Measurements from ENCODE around the gene XK. TPM values are rescaled to one million over a fixed set of nuclear protein-coding genes. Genes with fewer than 3 reads are reported as not detected.
"Not testable (repeated sequence)": the region's sequence is repeated elsewhere in the genome, so short reads cannot be mapped to it uniquely, and the experiment has no call there.

The XK gene
- total RNA-seq, 4 donors from 2014 or later = 1.1 to 2.3 (median 1.7) TPM

DNA sequence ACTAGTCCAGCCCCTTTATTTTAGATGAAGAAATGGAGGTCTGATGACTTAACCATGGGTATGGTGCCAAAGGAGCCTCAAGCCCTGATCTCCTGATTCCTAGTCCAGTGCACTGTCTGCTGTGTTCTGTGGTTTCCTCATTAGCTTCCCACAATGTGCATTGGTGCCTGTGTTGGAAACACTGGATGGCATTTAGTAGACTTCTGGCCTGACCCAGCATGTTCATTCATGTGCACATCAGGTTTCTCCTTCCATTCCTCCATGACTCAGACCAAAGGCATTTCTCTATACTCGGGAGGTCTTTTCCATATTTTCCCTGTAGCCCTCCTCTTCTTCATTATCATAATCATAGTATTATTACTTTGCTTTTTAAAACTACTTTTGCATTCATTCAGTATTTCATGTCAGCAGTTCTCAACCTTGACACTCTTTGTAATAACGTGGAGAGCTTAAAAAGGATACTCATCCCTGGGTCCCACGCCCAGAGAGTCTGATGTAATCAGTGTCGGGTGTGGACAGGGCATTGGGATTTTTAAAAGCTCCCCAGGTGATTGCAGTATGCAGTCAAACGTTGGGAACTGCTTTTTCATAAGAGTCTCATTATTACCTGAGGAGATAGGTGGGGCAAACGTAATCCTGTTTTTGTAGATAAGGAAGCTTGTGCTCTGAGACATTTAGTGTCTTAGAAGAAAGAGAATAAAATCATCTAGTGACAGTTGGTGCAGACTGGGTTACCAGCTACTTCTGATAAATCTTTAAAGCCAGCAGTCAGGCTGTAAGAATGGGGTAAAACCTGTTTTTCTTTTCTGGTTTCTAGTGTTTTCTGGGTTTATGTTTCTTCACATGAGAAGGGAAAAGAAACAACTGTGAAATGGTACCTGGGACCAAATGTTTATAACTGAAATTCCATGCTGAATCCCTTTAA is 40.9 kb upstream of the XK start:
- Histone ChIP-seq H3K27me3 (no peaks in the 10 kb centered on the region), H3K9me3 (no peaks in the 10 kb centered on the region), H3K4me3 (no peak overlapping the region), H3K27ac (no peak overlapping the region), H3K36me3 (no peaks in the 10 kb centered on the region), H3K4me1 (no peaks in the 10 kb centered on the region)
- 40% methylated on average over 6 of the region's 6 CpGs for WGBS
- TF ChIP-seq EP300 (IDR thresholded peaks at IDR 0.05) (no peak), POLR2AphosphoS5 (IDR thresholded peaks at IDR 0.05) (no peak), POLR2A (IDR thresholded peaks at IDR 0.05) (no peak), CTCF (IDR thresholded peaks at IDR 0.05) (no peak)
- DNase-seq (ENCODE audit: low spot score in 2 of 2) = no peak

DNA sequence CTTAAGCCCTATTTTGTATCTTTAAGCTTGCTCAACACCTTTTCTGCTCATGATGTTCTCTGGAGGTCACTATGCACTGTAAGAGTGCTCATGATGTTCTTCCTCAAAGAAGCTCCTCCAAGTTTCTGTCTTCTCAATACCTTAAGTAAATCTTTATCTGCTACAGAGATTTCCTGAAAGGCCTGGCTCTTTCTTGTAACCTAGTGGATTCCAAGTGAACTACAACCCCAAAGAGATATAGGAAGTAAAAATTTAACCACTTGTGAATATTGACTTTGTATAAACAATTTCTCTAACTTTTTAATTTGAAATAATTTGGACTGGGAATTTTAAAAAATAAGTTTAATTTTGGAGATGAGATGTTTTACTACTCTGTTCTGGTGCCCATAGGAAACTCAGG is 39.3 kb upstream of the XK start:
- Histone ChIP-seq H3K9me3 (no peaks in the 10 kb centered on the region), H3K4me1 (no peaks in the 10 kb centered on the region), H3K27ac (no peak overlapping the region), H3K4me3 (no peak overlapping the region), H3K36me3 (no peaks in the 10 kb centered on the region), H3K27me3 (no peaks in the 10 kb centered on the region)
- no peak for DNase-seq (ENCODE audit: low spot score in 2 of 2)
- TF ChIP-seq POLR2AphosphoS5 (IDR thresholded peaks at IDR 0.05) = no peak
- no peak for TF ChIP-seq CTCF (IDR thresholded peaks at IDR 0.05)
- TF ChIP-seq EP300 (IDR thresholded peaks at IDR 0.05) = no peak
- TF ChIP-seq POLR2A (IDR thresholded peaks at IDR 0.05) = no peak

DNA sequence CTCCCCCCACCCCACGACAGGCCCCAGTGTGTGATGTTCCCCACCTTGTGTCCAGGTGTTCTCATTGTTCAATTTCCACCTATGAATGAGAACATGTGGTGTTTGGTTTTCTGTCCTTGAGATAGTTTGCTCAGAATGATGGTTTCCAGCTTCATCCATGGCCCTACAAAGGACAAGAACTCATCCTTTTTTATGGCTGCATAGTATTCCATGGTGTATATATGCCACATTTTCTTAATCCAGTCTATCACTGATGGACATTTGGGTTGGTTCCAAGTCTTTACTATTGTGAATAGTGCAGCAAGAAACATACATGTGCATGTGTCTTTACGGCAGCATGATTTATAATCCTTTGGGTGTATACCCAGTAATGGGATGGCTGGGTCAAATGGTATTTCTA is 34.7 kb upstream of the XK start:
- not testable (repeated sequence) for H3K36me3 ChIP-seq
- 88% methylated on average over 2 of the region's 2 CpGs for WGBS

GRCh38 chrX:37651921-37652452 is 33.6 kb upstream of the XK start:
- WGBS = 52% methylated on average over 1 of the region's 1 CpG
- DNase-seq (ENCODE audit: low spot score in 2 of 2) = no peak
- H3K4me3 ChIP-seq = no peak overlapping the region
- no peaks in the 10 kb centered on the region for H3K9me3 ChIP-seq
- no peaks in the 10 kb centered on the region for H3K27me3 ChIP-seq
- TF ChIP-seq POLR2AphosphoS5 (IDR thresholded peaks at IDR 0.05) (no peak), CTCF (IDR thresholded peaks at IDR 0.05) (no peak), POLR2A (IDR thresholded peaks at IDR 0.05) (no peak), EP300 (IDR thresholded peaks at IDR 0.05) (no peak)
- no peaks in the 10 kb centered on the region for H3K36me3 ChIP-seq
- no peak overlapping the region for H3K27ac ChIP-seq
- no peaks in the 10 kb centered on the region for H3K4me1 ChIP-seq

More for the DNA sequence above, 34.7 kb upstream of the XK start:
- H3K4me1 ChIP-seq; DNase-seq (ENCODE audit: low spot score in 2 of 2); H3K27ac ChIP-seq; H3K27me3 ChIP-seq; H3K9me3 ChIP-seq; H3K4me3 ChIP-seq: not testable (repeated sequence)

- 80% methylated on average over 8 of the region's 8 CpGs for WGBS
- Histone ChIP-seq H3K4me1 (no peaks in the 10 kb centered on the region), H3K27ac (no peak overlapping the region), H3K4me3 (no peak overlapping the region), H3K36me3 (no peaks in the 10 kb centered on the region), H3K27me3 (no peaks in the 10 kb centered on the region), H3K9me3 (no peaks in the 10 kb centered on the region)
- TF ChIP-seq EP300 (IDR thresholded peaks at IDR 0.05) = no peak
- DNase-seq (ENCODE audit: low spot score in 2 of 2) = no peak
These were observed 32.9 kb upstream of the XK start for GRCh38 chrX:37652589-37653231.

GRCh38 chrX:37653397-37654085 is 32.0 kb upstream of the XK start:
- Histone ChIP-seq H3K4me3 (no peak overlapping the region), H3K27me3 (no peaks in the 10 kb centered on the region), H3K9me3 (no peaks in the 10 kb centered on the region), H3K36me3 (no peaks in the 10 kb centered on the region), H3K27ac (no peak overlapping the region), H3K4me1 (no peaks in the 10 kb centered on the region)
- no peak for TF ChIP-seq POLR2A (IDR thresholded peaks at IDR 0.05)
- TF ChIP-seq CTCF (IDR thresholded peaks at IDR 0.05) = no peak
- no peak for TF ChIP-seq POLR2AphosphoS5 (IDR thresholded peaks at IDR 0.05)
- TF ChIP-seq EP300 (IDR thresholded peaks at IDR 0.05) = no peak
- DNase-seq (ENCODE audit: low spot score in 2 of 2) = no peak
- 74% methylated on average over 1 of the region's 1 CpG for WGBS
